ENCODE data around the gene ACSF2.

DNA sequence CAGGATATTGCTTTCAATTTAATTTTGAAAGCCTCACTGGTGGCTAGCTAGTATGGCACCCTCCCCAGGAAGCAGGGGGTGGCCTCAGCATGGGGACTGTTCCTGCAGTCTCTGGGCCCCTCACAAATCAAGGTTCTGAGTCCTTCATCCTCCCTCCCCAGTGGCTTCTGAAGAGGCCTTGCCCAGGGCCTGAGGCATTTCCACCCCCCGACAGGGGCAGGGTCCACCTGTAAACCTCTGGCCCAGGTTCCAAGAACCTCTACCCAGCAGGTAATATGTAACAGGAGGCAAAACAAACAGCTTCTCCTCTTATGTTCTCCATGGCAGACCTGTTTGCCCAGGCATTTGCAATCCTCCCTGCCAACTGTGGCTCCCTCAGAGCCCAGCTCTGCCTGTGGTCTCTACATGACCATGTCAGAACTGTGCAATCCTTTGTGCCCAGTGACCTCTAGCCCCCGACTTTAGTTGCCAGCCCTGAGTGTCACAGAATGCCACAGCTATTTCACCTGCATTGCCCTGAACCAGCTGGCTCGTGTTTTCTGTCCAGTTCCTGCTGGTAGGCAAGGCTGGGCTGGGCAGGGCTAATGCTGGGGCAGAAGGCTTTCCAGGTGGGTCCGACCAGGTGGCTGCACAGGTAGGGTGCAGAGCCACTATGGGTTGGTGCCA, 14.3 kb downstream of the ACSF2 start:
- no peak for TF ChIP-seq EZH2 (IDR thresholded peaks at IDR 0.05; ENCODE audit: borderline replicate concordance, low read length)
- TF ChIP-seq, protein P1, sequence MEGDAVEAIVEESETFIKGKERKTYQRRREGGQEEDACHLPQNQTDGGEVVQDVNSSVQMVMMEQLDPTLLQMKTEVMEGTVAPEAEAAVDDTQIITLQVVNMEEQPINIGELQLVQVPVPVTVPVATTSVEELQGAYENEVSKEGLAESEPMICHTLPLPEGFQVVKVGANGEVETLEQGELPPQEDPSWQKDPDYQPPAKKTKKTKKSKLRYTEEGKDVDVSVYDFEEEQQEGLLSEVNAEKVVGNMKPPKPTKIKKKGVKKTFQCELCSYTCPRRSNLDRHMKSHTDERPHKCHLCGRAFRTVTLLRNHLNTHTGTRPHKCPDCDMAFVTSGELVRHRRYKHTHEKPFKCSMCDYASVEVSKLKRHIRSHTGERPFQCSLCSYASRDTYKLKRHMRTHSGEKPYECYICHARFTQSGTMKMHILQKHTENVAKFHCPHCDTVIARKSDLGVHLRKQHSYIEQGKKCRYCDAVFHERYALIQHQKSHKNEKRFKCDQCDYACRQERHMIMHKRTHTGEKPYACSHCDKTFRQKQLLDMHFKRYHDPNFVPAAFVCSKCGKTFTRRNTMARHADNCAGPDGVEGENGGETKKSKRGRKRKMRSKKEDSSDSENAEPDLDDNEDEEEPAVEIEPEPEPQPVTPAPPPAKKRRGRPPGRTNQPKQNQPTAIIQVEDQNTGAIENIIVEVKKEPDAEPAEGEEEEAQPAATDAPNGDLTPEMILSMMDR (conservative IDR thresholded peaks at IDR 0.05 in 1 of 2, IDR thresholded peaks at IDR 0.05 in 1 of 2; ENCODE audit: extremely low read depth in 1 of 2, insufficient read depth in 1 of 2, low read depth in 1 of 2, low read length in 2 of 2), result no peak
